KBM-7 (cell line): ENCODE data around the gene MOK.

ENCODE experiments used
- DNase-seq: peaks from one replicate; pipeline ENCODE4 v3.0.0-alpha.2; 2015
- in situ Hi-C: fragments of 300-500 bp; cut with MboI; formaldehyde crosslinking; loops from 2 replicates; pipeline ENCODE4 v1.14.3; 2020; ENCODE audit warnings: low sequenced_read_pairs, low pct_unique_long_range_greater_than_20kb, mixed read lengths

MOK gene

DNA sequence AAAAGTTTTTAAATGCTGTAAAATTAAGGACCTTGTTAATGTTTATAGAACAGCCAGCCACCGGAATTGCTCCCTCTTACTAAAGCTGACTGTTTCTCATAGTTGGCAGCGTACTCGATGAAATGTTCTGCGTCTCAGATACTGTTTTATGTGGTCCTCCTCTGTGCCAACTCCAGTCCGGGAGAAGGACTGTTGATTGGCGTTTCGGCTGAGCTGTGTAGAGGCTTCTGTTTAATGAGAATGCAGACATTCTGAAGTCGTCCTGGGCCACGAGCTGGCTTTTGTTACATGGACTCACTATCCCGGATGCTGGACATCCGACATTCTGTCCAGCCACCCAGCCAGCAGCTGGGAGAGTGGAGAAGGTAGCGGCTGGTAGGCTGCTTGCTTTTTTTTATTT is 89.9 kb downstream of the MOK start:
- no peak for DNase-seq
- in situ Hi-C loops: no loop called here

DNA sequence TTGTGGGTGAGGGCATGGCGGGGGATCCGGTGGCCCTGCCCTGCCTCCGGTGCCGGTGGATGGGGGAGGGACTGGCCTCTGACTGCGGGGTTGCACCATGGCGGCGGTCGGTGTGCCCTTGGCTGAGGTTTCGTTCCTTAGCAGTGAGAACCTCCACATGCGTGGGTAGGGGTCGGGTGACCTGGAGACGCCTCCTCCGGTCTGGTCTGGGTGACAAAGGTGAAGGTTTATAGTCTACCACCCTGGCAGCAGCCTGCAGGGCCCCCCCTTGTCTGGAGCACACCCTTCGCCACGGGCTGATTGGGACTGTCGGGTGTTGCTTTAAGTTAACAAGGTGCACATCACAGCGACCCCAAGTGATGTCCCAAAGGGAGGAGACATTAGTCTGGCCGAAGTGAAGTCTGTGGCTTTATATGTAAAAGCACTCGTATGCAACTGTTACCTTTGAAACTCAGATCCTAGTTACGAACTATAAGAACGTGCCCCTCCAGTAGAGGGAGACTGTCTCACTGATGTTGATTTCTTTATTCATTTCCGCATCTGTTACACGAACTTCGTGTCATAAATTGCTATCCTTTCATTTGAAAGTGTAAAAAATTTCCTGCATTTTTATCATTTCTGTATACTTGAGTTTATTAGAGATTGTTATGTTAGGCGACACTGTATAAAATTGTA is 90.8 kb downstream of the MOK start:
- in situ Hi-C loops: no loop called here
- no peak for DNase-seq

DNA sequence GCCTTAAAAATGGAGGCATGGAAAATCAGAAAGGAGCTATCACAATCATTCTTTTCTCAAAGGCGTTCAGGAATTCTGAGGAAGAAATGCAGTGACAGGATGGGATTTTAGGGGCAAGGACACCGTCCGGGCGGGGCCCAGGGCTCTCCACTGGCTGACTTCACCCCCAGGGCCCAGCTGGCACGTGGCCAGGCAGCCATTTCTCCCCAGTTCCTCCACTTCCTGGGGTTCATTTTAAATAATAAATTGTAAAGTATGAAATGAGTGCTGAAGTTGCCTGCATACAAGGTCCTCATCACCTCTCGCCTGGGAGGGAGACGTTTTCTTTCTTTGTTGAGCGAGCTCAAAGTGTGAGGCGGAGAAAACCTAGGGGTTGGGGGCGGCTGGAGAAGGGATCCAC is 91.5 kb downstream of the MOK start:
- DNase-seq: no peak
- in situ Hi-C loops: no loop called here

DNA sequence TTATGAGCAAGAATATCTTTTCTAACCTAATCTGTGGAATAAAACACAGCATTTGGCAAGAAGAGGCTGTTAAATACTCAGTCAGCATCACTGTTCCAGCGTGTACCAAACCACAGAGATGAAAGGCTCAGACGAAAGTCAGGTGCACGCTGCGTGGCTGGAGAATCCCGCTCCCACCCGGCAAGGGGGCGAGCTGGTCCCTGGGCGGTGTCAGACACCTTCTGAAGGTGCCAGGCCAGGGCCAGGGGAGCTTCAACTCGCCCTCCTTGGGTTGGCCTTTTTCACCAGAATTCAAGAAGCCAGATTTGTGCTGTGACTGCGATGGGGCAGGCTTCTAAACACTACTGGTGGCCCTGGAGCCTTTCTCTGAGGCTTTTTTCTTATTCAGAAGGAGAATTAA is 92.1 kb downstream of the MOK start:
- no peak for DNase-seq
- in situ Hi-C loops: no loop called here

DNA sequence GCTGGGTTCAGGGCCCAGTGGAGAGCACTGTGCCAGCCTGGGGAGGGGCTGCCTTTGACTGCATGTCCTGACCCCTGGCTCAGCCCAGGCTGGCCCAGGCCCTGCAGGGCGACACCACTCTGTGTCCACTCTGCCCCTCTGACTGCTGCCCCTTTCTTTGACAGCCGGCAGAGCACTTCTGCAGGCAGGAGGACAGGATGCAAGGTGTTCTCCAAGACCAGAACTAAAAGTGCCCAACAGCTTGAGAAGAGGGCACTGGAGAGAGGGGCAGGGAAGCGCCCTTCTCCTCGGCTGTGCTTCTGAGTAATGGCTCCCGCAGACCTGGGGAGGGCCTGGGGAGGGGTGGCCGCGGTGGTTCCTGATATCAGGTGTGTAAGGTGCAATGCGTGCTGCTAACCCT is 92.6 kb downstream of the MOK start:
- in situ Hi-C loops: no loop called here
- no peak for DNase-seq

DNA sequence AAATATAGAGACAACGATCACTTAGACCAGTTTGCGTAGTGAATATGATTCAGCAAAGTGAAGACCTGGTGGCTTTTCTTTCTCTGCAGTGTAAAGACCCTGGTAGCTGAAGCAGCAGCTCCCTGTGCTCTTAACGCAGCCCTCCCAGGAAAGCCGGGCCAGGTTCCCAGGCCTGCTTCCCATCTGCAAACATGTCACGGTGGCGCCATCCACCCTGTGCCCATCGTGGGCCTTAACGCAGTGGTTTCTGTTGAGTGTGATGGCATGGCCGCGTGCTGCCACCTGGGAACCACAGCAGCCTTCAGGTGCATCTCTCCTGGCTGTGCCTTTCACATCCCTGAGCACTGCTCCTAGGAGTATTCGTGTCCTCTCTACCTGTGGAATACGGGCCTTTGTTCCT is 93.7 kb downstream of the MOK start:
- no peak for DNase-seq
- in situ Hi-C loops: no loop called here

DNA sequence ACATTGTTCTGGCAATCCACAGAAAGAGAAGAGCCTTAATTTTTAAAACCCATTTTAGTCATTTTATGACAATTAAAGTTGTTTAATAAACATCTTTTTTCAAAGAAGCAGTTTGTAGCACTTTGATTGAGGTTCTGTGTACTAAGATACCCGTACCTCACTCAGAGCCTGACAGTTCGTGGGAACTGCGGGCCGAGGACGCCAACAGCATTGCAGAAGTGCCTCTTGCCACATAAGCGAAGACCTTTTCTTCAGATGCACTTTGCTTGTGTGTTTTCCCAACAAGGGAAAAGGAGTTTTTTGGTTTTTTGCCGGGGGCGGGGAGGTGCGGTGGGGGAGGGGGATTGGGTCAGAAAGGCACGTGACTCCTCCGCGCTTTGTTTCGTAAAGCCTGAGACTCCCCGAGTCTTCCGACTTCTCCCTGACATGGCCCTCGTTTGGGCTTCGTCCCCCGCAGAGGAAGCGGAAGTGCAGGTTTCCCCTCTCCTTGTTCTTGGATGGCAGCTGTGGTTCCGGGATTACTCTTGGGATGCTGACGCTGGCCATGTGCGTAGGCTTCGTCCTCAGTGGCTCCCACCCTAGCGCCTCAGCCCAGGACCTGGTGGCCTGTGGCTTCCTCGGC is 94.4 kb downstream of the MOK start:
- no peak for DNase-seq
- in situ Hi-C loops: no loop called here

DNA sequence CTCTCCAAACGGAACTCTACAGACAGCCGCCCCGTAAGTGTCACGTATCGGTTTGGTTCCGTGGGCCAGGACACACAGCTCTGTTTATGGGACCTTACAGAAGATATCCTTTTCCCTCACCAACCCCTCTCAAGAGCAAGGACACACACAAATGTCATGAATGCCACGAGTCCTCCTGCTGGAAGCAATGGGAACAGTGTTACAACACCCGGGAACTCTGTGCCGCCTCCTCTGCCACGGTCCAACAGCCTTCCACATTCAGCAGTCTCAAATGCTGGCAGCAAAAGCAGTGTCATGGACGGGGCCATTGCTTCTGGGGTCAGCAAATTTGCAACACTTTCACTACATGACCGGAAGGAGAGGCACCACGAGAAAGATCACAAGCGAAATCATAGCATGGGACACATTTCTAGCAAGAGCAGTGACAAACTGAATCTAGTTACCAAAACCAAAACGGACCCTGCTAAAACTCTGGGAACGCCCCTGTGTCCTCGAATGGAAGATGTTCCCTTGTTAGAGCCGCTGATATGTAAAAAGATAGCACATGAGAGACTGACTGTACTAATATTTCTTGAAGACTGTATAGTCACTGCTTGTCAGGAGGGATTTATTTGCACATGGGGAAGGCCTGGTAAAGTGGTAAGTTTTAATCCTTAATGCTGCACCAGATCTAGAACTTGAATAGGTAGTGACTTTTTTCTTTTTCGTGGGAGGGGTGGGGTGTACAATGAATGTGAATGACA is 95.6 kb downstream of the MOK start:
- no peak for DNase-seq
- in situ Hi-C loops: no loop called here

DNA sequence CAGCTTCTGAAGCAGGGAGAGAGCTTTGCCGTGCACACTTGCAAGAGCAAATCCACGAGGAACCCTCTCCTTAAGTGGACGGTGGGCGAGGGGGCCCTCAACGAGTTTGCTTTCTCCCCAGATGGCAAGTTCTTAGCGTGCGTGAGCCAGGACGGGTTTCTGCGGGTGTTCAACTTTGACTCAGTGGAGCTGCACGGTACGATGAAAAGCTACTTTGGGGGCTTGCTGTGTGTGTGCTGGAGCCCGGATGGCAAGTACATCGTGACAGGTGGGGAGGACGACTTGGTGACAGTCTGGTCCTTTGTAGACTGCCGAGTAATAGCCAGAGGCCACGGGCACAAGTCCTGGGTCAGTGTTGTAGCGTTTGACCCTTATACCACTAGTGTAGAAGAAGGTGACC is 96.2 kb downstream of the MOK start:
- in situ Hi-C loops: no loop called here
- no peak for DNase-seq

DNA sequence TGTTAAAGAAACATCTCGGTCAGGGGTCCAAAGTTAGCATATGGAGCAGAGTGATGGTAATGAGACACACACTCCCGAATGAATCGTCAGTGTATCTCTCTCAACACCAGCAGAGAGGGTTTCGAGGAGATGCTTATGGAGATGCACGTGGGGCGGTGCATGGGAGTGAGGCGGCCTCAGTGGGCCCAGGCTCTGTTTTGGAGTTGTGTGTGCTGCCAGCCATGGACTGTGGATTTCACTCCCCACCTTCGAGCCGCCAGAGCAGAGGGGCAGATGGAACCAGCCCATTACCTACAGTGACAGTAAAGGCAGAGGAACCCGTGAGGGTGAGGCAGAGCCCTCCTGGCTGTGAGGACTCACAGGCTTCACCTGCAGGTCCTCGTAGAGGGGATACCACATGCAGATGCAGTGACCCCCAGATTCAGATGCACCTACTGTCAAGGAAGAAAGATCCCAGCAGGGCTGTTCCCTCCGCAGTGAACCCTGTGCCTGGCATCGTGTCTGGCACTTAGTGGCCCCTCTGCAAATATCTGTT is 97.1 kb downstream of the MOK start:
- in situ Hi-C loops: no loop called here
- no peak for DNase-seq

DNA sequence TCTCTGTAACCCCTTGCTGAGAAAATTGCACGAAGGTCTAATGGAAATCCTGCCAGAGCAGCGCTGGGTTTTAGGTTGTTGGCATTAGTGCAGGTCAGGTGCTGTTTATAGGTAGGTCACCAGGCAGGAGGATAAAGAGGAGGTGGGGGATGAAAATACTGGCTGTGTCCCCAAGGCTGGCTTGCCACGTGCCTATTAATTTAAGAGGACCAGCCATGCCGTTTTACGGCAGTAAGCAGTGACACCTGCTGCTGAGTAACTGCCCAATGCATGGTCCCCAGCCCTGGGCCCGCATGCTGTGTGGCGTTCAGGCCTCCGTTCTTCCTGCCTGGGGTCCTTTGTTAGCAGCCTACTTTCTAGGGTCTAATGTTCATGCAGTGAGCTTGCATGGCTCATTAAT is 98.0 kb downstream of the MOK start:
- in situ Hi-C loops: no loop called here
- DNase-seq: no peak

DNA sequence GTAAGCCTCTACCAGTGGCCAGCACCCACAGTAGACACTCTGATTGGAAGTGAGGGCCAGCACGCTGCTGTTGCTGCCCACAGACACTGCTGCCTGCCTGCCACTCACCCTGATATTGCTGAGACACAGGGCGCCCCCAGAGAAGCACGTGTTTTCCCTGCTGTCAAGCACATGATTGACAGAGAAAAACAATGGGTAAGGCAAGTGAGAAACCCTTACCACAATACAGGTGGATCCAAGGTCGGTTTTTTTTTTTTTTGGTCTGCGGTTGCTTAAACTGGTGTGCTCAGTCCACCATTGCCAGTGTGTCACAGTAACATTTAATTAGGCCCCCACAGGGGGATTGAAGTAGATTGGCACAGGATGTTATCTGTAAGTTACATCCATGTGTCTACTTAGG is 99.4 kb downstream of the MOK start:
- DNase-seq: no peak
- in situ Hi-C loops: no loop called here

DNA sequence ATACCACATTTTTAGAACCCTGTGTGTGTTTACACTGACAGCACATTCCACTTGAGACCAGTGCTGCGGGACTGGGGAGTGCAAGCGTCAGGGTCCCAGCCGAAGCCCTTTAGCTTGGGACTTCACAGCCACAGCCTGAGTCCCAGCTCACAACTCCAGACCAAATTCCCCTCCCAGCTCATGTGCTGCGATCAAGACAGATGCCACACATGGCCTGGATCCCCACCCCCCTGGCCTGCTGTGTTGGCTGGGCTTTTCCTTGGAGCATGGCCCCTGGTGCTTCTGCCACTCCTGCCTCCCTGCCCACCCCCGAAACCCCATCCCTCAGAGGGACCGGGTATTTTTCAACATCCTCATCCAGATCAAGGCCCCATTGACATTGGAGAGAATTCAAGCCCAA is 101.6 kb downstream of the MOK start:
- in situ Hi-C loops: no loop called here

DNA sequence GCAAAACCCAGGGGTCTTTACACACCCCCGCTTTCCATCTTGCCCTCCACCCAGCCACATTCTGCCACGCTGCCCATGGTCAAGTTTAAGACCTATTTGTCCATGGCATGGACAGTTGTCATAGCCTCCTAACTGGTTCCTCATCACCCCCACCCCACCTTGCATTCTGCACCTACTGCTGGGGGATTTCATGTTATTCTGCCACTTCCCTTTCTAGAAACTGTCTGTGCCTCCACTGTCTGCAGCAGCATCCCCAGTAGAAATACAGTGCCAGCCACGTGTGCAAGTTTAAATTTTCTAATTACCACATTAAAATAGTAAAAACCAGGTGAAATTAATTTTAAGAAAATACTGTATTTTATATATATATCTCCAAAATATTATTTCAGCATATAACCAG is 102.0 kb downstream of the MOK start:
- in situ Hi-C loops: no loop called here

More for the DNA sequence above, 101.6 kb downstream of the MOK start:
- DNase-seq: no peak

DNA sequence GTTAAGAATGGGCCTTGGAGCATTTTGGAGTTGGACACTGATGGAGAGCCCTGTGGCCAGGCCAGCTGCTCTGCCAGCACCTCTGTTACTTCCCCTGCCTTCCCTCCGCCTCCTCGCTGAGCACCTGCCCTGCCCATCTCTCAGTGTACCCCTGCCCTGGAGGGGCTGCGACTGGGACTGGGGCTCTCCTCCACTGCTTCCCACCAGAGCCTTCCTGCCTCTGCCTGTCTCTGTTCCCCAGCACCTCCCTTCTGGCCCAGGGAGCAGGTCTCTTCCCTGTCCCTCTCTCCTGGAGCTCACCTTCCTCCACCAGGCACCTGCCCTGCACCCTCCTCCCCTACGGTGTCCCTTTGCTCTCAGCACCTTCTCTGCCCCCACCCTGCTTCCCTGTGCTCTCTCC is 103.2 kb downstream of the MOK start:
- DNase-seq: no peak
- in situ Hi-C loops: no loop called here

More for the DNA sequence above, 102.0 kb downstream of the MOK start:
- no peak for DNase-seq

DNA sequence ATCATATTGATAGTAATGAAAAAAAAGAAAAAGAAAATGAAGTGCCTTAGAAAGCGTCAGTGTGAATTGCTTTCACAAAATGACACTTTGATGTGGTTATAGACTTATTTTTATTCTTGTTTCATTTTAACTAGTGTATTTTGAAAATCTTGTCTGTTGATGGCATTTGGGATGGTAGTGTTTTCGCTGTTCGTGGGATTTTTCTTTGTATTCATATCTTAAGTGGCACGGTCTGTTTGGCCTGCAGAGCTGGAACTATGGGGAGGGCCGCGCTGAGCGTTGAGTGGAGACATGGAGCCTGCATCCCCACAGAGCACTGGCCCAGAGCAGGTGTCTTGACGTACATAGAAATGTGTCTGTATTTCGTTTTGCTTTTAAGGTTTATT is 103.6 kb downstream of the MOK start:
- no peak for DNase-seq
- in situ Hi-C loops: no loop called here

DNA sequence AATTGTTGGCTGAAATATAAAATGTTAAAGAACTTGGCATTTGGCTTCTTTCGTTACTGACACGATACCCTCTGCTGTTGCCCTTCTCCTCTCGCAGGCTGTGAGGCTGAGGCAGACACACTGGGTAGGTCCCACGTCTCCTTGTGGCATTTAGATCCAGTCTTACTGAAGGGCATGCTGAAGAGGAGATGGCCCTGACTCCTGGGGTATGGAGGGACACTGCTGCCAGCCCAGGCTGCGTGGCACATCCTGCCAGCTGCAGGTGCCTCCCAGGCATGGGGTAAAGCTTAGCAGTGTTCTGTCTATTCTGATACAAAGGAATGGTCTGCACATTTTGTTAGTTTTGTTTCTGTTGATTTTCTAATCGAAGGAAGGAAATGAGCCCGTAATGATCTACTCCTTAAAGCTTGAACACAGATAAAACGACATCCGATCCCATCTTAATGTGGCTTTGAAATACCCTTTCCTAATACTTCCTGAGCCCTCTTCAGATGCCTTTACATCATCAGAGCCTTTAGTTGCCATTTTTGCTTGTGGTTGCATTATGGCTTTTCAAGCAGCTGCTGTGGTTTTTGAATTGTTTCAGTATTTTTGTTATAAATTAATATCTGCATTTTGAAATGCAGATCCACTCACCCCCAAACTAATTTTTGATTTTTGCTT is 104.1 kb downstream of the MOK start:
- in situ Hi-C loops: no loop called here
- no peak for DNase-seq

DNA sequence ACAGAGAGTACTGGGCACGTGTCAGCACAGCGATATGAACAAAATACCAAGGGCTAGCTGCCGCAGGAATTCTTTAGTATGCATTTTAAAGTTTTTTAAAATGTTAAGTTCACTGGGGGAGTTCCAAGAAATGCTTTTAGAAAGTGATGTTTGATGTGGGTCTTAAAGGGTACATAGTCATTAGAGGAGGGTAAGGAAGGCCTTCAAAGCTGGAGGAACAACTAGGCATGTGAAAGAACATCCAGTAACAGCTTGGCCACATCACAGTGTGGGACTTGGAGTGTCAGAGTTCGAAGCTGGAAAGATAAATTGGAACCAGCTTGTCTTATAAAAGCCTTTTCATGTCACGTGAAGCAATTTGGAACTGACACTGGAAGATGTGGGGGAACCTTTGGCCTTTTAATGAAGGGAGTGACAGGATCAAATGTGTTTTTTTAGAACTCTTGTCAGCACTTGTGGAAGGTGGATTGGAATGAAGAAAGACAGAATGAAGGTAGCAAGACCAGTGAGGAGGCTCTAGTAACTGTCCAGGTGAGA is 107.6 kb downstream of the MOK start:
- in situ Hi-C loops: no loop called here
- no peak for DNase-seq

DNA sequence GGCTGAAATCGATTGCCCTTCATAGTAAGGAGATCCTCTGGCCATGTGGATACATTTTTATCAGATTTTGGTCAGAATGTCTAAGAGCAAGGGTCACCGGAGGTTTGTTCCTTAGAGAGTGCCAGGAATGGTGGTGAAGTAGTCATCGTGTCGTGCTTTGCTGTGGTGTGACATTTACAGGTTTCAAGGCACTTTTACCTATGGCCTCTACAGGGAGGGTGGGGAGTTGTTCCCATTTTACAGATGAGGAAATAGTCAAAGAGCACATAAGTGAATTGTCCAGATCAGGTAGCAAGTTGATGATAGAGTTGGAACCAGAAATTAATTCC is 108.1 kb downstream of the MOK start:
- DNase-seq: no peak
- in situ Hi-C loops: no loop called here
